HG02623 (cell line): ENCODE measurements around the gene TXNRD3.

Source experiments
- ATAC-seq: cut with Tn5 transposase; IDR thresholded peaks from one replicate; pipeline ENCODE4 v1.9.1; 2021; ENCODE audit warnings: moderate library complexity; ENCODE audit not compliant: unreplicated experiment

The TXNRD3 gene

GRCh38 chr3:126654571-126655383 lies at the start of gene TXNRD3:
TSS of gene TXNRD3 (minus strand) at chr3:126655124.
- no peak for ATAC-seq

GRCh38 chr3:126703512-126704493 lies 48.9 kb upstream of the TXNRD3 start, which contains the start of gene CHCHD6:
TSS of gene CHCHD6 (plus strand) at chr3:126704240. CDS start at chr3:126704313, 73 bp downstream.
- peak; percentile 95 for ATAC-seq

GRCh38 chr3:126699011-126699410 lies 44.1 kb upstream of the TXNRD3 start:
- ATAC-seq, result no peak

DNA sequence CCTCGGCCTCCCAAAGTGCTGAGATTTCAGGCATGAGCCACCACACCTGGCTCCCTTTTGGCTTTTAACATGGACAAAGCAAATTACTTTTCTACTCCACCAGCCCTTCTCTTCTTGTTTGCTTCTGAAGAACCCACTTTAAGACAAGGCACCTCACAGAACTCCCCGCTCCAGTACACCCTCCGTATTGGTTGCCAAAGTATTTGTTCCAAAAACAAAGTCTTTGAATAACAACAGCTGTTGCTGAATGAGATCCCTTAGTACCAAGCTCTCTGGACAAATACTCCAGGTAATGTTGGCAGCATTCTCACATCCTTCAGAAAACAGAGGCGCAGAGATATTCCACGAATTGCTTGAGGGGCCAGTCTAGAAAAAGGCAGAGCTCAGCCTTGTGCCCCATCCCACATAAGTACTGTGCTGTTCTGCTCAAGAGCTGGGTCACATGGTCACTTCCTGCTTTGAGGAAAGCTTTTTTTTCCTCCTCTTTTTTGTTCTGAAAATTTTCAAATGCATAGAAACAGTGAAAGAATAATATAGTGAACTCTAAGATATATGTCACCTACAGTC lies 41.9 kb upstream of the TXNRD3 start:
- ATAC-seq, result no peak

DNA sequence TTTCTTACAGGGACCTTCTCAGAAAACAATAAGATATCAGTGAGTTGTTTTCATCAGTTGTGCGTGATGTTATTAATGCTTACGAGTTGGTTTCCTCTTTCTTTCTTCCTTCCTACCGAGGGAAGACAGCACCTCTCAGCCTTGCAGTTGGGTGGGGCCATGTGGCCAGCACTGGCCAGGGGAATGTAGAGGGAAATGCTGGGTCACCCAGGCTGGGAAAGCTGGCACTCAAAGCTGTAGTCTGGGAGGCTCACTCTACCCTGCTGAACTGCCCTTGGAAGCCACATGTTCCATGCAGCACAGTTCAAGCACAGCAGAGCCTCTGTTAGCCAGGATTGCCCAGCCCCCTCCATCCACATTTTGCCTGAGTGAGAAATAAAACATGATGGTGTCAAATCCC lies 39.0 kb upstream of the TXNRD3 start:
- ATAC-seq, result no peak

DNA sequence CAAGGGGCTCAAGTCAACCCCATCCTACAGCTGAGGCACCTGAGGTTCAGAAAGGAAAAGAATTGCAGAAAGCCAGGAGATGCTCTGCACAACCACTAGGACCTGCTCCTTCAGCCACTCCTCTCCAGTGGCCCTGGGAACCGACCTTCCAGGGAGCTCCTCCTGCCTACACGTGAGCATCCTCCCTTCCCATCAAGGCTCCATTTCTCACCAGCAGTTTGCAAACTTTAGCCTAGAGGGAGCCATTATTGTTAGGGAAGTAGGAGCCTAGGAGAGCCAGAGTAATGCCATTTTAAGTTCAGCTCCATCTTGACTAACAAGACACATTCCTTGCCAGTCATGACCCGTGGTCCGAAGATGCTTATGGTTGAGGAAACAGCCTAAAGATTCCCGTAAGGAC lies 37.9 kb upstream of the TXNRD3 start:
- ATAC-seq, result no peak

DNA sequence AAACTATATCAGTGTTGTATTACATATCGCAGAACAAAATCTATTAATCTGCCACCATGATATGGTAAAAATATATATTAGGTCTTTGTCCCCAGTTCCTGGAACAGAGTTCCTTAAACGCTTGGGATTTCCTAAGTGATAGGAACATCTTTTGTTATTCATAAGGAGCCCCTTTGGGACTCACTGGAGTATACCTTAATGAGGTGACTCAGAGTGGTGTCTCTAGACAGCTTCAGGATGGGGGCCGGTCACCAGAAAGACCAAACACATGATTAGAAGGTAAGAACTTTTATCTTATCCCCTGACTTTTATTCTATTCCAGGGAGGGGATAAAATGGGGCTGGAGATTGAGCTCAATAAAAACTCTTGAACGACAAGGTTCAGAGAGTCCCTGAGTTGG lies 36.8 kb upstream of the TXNRD3 start:
- ATAC-seq, result no peak

- no peak for ATAC-seq
These were observed 30.6 kb upstream of the TXNRD3 start for GRCh38 chr3:126685493-126685892.

DNA sequence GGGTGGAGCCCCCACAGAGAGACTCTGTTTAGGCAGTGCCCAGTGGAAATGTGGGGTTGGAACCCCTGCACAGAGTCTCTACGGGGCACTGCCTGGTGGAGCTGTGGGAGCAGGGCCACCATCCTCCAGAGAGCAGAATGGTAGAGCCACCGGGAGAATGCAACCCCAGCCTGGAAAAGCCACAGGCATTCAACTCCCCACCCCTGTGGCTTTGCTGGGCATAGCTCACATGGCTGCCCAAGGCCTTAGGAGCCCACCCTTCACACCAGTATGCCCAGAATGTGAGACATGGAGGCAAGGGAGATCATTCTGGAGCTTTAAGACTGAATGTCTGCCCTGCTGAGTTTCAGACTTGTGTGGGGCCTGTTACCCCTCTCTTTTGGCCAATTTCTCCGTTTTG lies 30.1 kb upstream of the TXNRD3 start:
- ATAC-seq, result no peak

DNA sequence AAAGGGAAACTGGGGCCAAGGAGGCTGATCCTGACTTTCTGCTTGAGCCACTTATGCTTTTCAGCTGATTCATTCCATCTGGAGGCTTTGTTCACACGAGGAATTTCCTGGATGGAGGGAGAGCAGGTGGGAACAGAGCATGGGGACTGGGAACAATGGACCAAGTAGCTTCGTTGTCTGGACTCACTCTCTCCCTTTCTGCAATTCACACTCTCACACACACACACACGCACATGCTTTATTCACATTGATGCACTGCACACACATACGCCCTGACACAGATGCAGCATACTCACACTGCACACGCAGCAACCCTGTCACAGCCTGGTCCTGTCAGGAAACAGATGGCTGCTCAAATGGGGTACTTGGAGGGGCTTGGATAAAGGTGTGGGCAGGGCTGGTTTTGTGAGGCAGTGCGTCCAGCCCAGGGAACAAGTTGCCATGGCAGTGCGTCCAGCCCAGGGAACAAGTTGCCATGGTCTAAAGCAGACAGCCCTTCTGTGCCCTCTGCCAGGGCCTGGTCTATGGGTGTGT lies 29.4 kb upstream of the TXNRD3 start:
- ATAC-seq, result no peak

- ATAC-seq, result no peak
These were observed 28.1 kb upstream of the TXNRD3 start for GRCh38 chr3:126683069-126683468.

GRCh38 chr3:126682009-126682408 lies 27.1 kb upstream of the TXNRD3 start:
- ATAC-seq, result no peak

DNA sequence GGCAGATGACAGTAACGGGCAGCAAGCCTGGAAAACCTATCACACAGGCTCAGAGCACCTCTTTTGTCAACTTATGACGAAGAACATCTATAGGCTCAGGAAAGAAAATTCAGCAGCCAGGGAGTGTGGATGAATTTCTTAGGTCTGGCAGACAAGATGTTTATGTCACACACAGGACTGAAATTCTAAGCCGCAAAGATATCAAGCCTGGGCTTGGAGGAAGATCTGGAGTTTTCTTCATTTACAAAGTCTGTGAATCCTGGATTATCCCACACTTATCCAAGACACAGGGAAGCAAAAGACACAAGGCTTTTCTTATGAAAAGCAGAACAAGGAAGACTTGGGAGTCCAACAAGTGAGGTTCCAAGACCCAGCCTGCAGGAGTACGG lies 25.7 kb upstream of the TXNRD3 start:
- no peak for ATAC-seq

- no peak for ATAC-seq
These were observed 25.1 kb upstream of the TXNRD3 start for GRCh38 chr3:126679831-126680666.

- ATAC-seq, result no peak
These were observed 24.4 kb upstream of the TXNRD3 start for GRCh38 chr3:126679318-126679751.

DNA sequence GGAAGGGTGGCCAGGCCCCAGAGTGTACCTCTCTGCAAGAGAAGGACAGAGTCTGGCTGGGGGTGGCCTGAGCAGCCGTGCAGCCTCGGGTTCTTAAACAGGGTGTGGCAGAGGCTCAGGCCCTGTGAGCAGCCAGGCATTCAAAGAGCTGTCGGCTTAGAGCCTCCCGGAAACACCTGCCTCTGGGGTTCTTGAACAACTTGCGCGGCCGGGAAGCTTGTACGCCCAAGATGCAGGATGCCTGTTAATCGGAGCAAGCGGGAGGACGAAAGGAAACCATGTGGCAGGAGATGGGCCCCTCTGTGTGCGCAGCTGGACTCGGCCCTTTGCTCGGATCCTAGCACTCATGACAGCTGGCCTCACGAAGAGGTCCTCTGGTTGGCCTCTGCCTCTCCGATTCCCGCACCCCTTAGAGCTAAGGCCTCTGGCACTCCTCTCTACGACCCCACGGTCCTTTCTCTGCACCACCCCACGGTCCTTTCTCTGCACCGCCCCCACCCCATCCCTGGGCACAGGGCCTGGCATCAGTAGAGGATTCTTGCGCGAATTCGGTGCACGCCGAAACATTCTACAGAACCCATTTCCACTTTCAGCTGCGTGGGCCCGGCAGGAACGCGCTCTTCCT lies 23.9 kb upstream of the TXNRD3 start:
- ATAC-seq, result no peak

- no peak for ATAC-seq
These were observed 23.1 kb upstream of the TXNRD3 start for GRCh38 chr3:126677862-126678503.

GRCh38 chr3:126676919-126677705 lies 22.2 kb upstream of the TXNRD3 start:
- no peak for ATAC-seq
